WTC11 (cell line): Measurements from ENCODE around the gene ARHGAP29.

Experiments
- ELF4 ChIP-seq: sonication (generic); formaldehyde crosslinking; IDR thresholded peaks from 2 replicates; pipeline ENCODE4 v1.8.1; 2022; ENCODE audit warnings: low read depth, mild to moderate bottlenecking, moderate library complexity, missing genetic modification reagents
- ETV6 ChIP-seq: sonication (generic); formaldehyde crosslinking; IDR thresholded peaks from 2 replicates; pipeline ENCODE4 v1.8.1; 2022; ENCODE audit warnings: mild to moderate bottlenecking, missing genetic modification reagents
- NR2C2 ChIP-seq: sonication (generic); formaldehyde crosslinking; IDR thresholded peaks from 2 replicates; pipeline ENCODE4 v1.8.0; 2022; ENCODE audit warnings: mild to moderate bottlenecking, missing genetic modification reagents
- TEAD4 ChIP-seq: sonication (generic); formaldehyde crosslinking; IDR thresholded peaks from 2 replicates; pipeline ENCODE4 v1.8.0; 2022; ENCODE audit warnings: mild to moderate bottlenecking, missing genetic modification reagents
- ZNF121 ChIP-seq: sonication (generic); formaldehyde crosslinking; IDR thresholded peaks from 2 replicates; pipeline ENCODE4 v1.8.0; 2023; ENCODE audit warnings: missing genetic modification reagents
- ZNF263 ChIP-seq: sonication (generic); formaldehyde crosslinking; IDR thresholded peaks from 2 replicates; pipeline ENCODE4 v1.8.1; 2022; ENCODE audit warnings: low read depth, mild to moderate bottlenecking, moderate library complexity, missing genetic modification reagents
- ZNF423 ChIP-seq: fragments of 250-450 bp; sonication (Bioruptor Pico); IDR thresholded peaks from 2 replicates; pipeline ENCODE4 v2.1.2; 2022; ENCODE audit warnings: mild to moderate bottlenecking, moderate library complexity
- TF ChIP-seq, protein P1 (sequence below): fragments of 200-600 bp; IDR thresholded peaks from 2 replicates; pipeline ENCODE4 v1.8.0; 2022; ENCODE audit warnings: antibody characterized with exemption
- TF ChIP-seq, protein P2 (sequence below): sonication (generic); formaldehyde crosslinking; IDR thresholded peaks from 2 replicates; pipeline ENCODE4 v1.8.0; 2023; ENCODE audit warnings: missing genetic modification reagents
- TF ChIP-seq, protein P3 (sequence below): sonication (generic); formaldehyde crosslinking; IDR thresholded peaks from 2 replicates; pipeline ENCODE4 v1.8.0; 2022; ENCODE audit warnings: missing genetic modification reagents

GRCh38 chr1:94246692-94247137 lies 9.3 kb upstream of the ARHGAP29 start:
- TF ChIP-seq, protein P1, sequence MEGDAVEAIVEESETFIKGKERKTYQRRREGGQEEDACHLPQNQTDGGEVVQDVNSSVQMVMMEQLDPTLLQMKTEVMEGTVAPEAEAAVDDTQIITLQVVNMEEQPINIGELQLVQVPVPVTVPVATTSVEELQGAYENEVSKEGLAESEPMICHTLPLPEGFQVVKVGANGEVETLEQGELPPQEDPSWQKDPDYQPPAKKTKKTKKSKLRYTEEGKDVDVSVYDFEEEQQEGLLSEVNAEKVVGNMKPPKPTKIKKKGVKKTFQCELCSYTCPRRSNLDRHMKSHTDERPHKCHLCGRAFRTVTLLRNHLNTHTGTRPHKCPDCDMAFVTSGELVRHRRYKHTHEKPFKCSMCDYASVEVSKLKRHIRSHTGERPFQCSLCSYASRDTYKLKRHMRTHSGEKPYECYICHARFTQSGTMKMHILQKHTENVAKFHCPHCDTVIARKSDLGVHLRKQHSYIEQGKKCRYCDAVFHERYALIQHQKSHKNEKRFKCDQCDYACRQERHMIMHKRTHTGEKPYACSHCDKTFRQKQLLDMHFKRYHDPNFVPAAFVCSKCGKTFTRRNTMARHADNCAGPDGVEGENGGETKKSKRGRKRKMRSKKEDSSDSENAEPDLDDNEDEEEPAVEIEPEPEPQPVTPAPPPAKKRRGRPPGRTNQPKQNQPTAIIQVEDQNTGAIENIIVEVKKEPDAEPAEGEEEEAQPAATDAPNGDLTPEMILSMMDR, result no peak
- TF ChIP-seq ZNF423 (CRISPR knock-in tag) (no peak), ZNF263 (CRISPR knock-in tag) (no peak), TEAD4 (CRISPR knock-in tag) (no peak), ETV6 (no peak), ELF4 (CRISPR knock-in tag) (no peak), NR2C2 (CRISPR knock-in tag) (no peak), ZNF121 (CRISPR knock-in tag) (no peak)
- TF ChIP-seq, protein P2, sequence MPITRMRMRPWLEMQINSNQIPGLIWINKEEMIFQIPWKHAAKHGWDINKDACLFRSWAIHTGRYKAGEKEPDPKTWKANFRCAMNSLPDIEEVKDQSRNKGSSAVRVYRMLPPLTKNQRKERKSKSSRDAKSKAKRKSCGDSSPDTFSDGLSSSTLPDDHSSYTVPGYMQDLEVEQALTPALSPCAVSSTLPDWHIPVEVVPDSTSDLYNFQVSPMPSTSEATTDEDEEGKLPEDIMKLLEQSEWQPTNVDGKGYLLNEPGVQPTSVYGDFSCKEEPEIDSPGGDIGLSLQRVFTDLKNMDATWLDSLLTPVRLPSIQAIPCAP (CRISPR knock-in tag), result no peak
- TF ChIP-seq, protein P3, sequence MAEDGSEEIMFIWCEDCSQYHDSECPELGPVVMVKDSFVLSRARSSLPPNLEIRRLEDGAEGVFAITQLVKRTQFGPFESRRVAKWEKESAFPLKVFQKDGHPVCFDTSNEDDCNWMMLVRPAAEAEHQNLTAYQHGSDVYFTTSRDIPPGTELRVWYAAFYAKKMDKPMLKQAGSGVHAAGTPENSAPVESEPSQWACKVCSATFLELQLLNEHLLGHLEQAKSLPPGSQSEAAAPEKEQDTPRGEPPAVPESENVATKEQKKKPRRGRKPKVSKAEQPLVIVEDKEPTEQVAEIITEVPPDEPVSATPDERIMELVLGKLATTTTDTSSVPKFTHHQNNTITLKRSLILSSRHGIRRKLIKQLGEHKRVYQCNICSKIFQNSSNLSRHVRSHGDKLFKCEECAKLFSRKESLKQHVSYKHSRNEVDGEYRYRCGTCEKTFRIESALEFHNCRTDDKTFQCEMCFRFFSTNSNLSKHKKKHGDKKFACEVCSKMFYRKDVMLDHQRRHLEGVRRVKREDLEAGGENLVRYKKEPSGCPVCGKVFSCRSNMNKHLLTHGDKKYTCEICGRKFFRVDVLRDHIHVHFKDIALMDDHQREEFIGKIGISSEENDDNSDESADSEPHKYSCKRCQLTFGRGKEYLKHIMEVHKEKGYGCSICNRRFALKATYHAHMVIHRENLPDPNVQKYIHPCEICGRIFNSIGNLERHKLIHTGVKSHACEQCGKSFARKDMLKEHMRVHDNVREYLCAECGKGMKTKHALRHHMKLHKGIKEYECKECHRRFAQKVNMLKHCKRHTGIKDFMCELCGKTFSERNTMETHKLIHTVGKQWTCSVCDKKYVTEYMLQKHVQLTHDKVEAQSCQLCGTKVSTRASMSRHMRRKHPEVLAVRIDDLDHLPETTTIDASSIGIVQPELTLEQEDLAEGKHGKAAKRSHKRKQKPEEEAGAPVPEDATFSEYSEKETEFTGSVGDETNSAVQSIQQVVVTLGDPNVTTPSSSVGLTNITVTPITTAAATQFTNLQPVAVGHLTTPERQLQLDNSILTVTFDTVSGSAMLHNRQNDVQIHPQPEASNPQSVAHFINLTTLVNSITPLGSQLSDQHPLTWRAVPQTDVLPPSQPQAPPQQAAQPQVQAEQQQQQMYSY (CRISPR knock-in tag), result no peak
